Islet of Langerhans (tissue), 1 donor: ENCODE results near the gene C15orf62.

ENCODE experiments used
- FAIRE-seq: peaks from one replicate; lab custom pipeline; 2011; peaks lifted over from hg19 to GRCh38; lab: Jason Lieb, UNC

The C15orf62 gene

DNA sequence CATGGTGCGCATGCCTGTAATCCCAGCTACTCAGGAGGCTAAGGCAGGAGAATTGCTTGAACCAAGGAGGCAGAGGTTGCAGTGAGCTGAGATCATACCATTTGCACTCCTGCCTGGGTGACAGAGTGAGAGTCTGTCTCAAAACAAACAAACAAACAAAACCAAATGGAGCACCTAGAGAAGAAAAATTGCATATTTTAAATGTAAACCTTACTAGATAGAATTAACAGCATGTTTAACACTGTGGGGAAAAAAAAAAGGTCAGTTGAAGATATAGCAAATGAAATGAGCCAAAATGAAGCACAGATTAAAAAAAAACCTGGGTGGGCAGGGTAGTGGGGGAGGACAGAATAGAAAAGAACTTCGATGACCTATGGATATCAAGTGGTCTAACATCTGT lies 51.4 kb downstream of the C15orf62 start:
- no peak for FAIRE-seq
